Breast epithelium (tissue), 4 donors: ENCODE results near the gene SSH2. TPM values are rescaled to one million over a fixed set of nuclear protein-coding genes. Genes with fewer than 3 reads are reported as not detected.

ENCODE experiments used
- DNase-seq, 2 donors: peaks; one replicate each; pipeline ENCODE4 v3.0.0-alpha.2; 2019; ENCODE audit warnings: low spot score in 2 of 2
- H3K27ac ChIP-seq, 2 donors: fragments of 200-600 bp; sonication (generic) in 1 of 2; one replicate each; pipeline ENCODE4 v1.5.1; 2016 to 2019; ENCODE audit warnings: mild to moderate bottlenecking in 1 of 2
- H3K27me3 ChIP-seq, 2 donors: fragments of 200-600 bp; sonication (generic) in 1 of 2; one replicate each; pipeline versions ENCODE4 v1.5.1 to v1.6.0; 2017 to 2019; ENCODE audit warnings: control low read depth in 1 of 2, mild to moderate bottlenecking in 1 of 2
- H3K36me3 ChIP-seq: fragments of 200-600 bp; one replicate; pipeline ENCODE4 v1.5.1; 2019
- H3K4me1 ChIP-seq, 2 donors: fragments of 200-600 bp; sonication (generic); one replicate each; pipeline ENCODE4 v1.5.1; 2016 to 2019; ENCODE audit warnings: control low read depth in 1 of 2
- H3K4me3 ChIP-seq, 3 donors: fragments of 200-600 bp; sonication (generic); 1 replicate in 2 of 3; 2 replicates in 1 of 3; pipeline ENCODE4 v1.5.1; 2016 to 2019; ENCODE audit warnings: mild to moderate bottlenecking in 3 of 3, moderate library complexity in 2 of 3
- H3K9me3 ChIP-seq, 2 donors: fragments of 200-600 bp; sonication (generic) in 1 of 2; one replicate each; pipeline ENCODE4 v1.5.1; 2016 to 2019; ENCODE audit warnings: control low read depth in 1 of 2
- POLR2A ChIP-seq: fragments of 450-650 bp; IDR thresholded peaks from one replicate; pipeline ENCODE4 v1.6.1; 2016; ENCODE audit warnings: antibody characterized with exemption, mild to moderate bottlenecking, moderate library complexity
- POLR2AphosphoS5 ChIP-seq, 3 donors: sonication (generic); formaldehyde crosslinking; IDR thresholded peaks; one replicate each; pipeline ENCODE4 v1.6.1; 2017; ENCODE audit warnings: antibody characterized with exemption in 3 of 3
- intact Hi-C: fragments of 100-400 bp; cut with DNase I; formaldehyde crosslinking; loops from one replicate; pipeline ENCODE4 v1.15.1; 2023; ENCODE audit warnings: low total_unique reads
- total RNA-seq, 3 donors: library from RNA; depleted of rRNA; stranded (reverse); fragments of >200 nt; gene quantifications; one replicate each; pipeline ENCODE4 v1.1.0, GENCODE V29; 2016
- TF ChIP-seq, protein P1 (sequence below), 3 donors: fragments of 450-650 bp; IDR thresholded peaks; one replicate each; pipeline ENCODE4 v1.5.1; 2016 to 2017; ENCODE audit warnings: antibody characterized with exemption in 3 of 3, mild to moderate bottlenecking in 3 of 3, moderate library complexity in 3 of 3

Gene SSH2
- total RNA-seq, 3 donors from 2014 or later, result 23.0 to 64.2 (median 25.9) TPM

DNA sequence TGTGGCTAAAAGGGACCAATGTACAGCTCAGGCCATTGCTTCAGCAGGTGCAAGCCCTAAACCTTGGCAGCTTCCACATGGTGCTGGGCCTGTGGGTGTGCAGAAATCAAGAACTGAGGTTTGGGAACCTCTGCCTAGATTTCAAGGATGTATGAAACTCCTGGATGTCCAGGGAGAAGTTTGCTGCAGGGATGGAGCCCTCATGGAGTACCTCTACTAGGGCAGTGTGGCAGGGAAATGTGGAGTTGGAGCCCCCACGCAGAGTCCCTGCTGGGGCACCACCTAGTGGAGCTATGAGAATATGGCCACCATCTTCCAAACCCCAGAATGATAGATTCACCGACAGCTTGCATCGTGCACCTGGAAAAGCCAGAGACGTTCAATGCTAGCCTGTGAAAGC is 24.4 kb upstream of the SSH2 start:
- Histone ChIP-seq H3K9me3 (peaks cover 0 to 7% of the 10 kb centered on the region in 2 donors), H3K36me3 (no peaks in the 10 kb centered on the region), H3K27me3 (no peaks in the 10 kb centered on the region), H3K4me1 (no peaks in the 10 kb centered on the region), H3K4me3 (no peak overlapping the region), H3K27ac (no peak overlapping the region)
- no peak for DNase-seq
- intact Hi-C loops, result no loop called here
- TF ChIP-seq POLR2AphosphoS5 (IDR thresholded peaks at IDR 0.05) (no peak), POLR2A (no peak)
- TF ChIP-seq, protein P1, sequence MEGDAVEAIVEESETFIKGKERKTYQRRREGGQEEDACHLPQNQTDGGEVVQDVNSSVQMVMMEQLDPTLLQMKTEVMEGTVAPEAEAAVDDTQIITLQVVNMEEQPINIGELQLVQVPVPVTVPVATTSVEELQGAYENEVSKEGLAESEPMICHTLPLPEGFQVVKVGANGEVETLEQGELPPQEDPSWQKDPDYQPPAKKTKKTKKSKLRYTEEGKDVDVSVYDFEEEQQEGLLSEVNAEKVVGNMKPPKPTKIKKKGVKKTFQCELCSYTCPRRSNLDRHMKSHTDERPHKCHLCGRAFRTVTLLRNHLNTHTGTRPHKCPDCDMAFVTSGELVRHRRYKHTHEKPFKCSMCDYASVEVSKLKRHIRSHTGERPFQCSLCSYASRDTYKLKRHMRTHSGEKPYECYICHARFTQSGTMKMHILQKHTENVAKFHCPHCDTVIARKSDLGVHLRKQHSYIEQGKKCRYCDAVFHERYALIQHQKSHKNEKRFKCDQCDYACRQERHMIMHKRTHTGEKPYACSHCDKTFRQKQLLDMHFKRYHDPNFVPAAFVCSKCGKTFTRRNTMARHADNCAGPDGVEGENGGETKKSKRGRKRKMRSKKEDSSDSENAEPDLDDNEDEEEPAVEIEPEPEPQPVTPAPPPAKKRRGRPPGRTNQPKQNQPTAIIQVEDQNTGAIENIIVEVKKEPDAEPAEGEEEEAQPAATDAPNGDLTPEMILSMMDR (IDR thresholded peaks at IDR 0.05), result no peak

DNA sequence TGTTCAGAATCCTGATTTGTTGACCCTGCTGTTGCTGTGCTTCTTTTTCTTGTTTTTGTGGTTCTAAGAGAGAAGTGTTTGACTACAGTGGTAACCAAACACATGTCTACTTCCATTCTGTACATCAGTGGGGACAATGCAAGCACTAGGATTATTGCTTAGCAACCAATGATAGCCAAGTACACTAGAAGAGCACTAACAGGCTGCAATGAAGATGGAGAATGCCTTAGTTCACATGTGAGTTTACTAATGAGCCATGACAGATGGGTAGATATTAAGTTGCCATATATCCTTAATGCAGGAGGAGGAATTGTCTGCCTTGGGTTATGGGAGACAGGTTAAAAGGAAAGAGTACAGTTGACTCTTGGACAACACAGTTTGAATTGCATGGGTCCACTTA is 19.7 kb upstream of the SSH2 start:
- no peak for TF ChIP-seq POLR2A
- no peak for TF ChIP-seq POLR2AphosphoS5 (IDR thresholded peaks at IDR 0.05)
- TF ChIP-seq, protein P1 (IDR thresholded peaks at IDR 0.05), result no peak
- Histone ChIP-seq H3K36me3 (no peaks in the 10 kb centered on the region), H3K4me3 (no peak overlapping the region), H3K27ac (no peak overlapping the region), H3K9me3 (peaks cover 0 to 7% of the 10 kb centered on the region in 2 donors), H3K27me3 (no peaks in the 10 kb centered on the region), H3K4me1 (no peaks in the 10 kb centered on the region)
- DNase-seq, result no peak
- intact Hi-C loops, result no loop called here

GRCh38 chr17:29948448-29949215 is 18.6 kb upstream of the SSH2 start:
- Histone ChIP-seq H3K4me3 (no peak overlapping the region), H3K27ac (no peak overlapping the region), H3K27me3 (no peaks in the 10 kb centered on the region), H3K36me3 (no peaks in the 10 kb centered on the region), H3K4me1 (no peaks in the 10 kb centered on the region), H3K9me3 (no peaks in the 10 kb centered on the region)
- DNase-seq, result no peak
- intact Hi-C loops, result no loop called here
- TF ChIP-seq POLR2A (no peak), POLR2AphosphoS5 (IDR thresholded peaks at IDR 0.05) (no peak)
- TF ChIP-seq, protein P1 (IDR thresholded peaks at IDR 0.05), result no peak

DNA sequence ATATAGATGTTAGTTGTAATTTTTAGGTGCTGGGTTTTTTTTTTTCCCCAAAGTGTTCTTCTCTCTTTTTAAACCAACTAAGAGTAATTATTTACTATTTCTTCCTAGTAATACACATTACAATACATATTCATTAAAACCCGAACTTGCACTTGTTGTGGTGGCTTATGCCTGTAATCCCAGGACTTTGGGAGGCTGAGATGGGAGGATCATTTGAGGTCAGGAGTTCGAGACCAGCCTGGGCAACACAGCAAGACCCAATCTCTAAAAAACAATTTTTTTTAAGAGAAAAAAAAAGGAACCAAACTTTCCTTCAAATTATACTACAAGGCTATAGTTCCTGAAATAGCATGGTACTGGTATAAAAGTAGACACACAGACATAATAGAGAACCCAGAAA is 15.3 kb upstream of the SSH2 start:
- no peaks in the 10 kb centered on the region for H3K4me1 ChIP-seq
- H3K36me3 ChIP-seq, result no peaks in the 10 kb centered on the region
- H3K27ac ChIP-seq, result no peak overlapping the region
- no peak overlapping the region for H3K4me3 ChIP-seq
- TF ChIP-seq, protein P1 (IDR thresholded peaks at IDR 0.05), result no peak
- TF ChIP-seq POLR2A (no peak), POLR2AphosphoS5 (IDR thresholded peaks at IDR 0.05) (no peak)
- no peaks in the 10 kb centered on the region for H3K27me3 ChIP-seq
- no peaks in the 10 kb centered on the region for H3K9me3 ChIP-seq
- no peak for DNase-seq
- intact Hi-C loops, result no loop called here

DNA sequence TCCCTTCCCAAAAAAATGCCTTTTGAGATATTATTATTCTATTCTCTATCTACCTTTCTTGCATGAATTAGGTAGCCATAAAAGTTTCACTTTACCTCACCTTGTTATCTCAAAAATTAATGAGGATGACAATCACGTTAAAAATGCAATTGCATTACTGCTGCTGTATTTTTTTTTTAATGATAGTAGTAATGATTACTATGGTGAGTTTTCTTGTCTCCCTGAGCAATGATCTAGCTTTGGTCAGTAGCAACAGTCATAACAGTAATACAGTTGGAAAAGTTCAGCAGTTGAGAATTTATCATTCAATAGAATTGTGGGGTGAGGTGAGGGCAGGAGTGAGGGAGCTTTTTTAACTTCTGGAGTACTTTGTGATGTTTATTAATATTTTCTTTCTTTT is 11.3 kb upstream of the SSH2 start, which contains the start of gene EFCAB5:
Gene EFCAB5, plus strand, starts transcription at position 301 of the 400 bp plus-strand sequence. CDS start 163 bp downstream, outside the sequence.
- TF ChIP-seq POLR2A, result no peak
- no peak for TF ChIP-seq POLR2AphosphoS5 (IDR thresholded peaks at IDR 0.05)
- TF ChIP-seq, protein P1 (IDR thresholded peaks at IDR 0.05), result no peak
- Histone ChIP-seq H3K27me3 (no peaks in the 10 kb centered on the region), H3K36me3 (no peaks in the 10 kb centered on the region), H3K27ac (no peak within 1 kb of the TSS), H3K4me3 (no peak within 1 kb of the TSS), H3K9me3 (no peaks in the 10 kb centered on the region), H3K4me1 (no peaks in the 10 kb centered on the region)
- DNase-seq, result no peak
- intact Hi-C loops, result no loop called here
